ENCODE results near the gene TRNP1.

Gene TRNP1

DNA sequence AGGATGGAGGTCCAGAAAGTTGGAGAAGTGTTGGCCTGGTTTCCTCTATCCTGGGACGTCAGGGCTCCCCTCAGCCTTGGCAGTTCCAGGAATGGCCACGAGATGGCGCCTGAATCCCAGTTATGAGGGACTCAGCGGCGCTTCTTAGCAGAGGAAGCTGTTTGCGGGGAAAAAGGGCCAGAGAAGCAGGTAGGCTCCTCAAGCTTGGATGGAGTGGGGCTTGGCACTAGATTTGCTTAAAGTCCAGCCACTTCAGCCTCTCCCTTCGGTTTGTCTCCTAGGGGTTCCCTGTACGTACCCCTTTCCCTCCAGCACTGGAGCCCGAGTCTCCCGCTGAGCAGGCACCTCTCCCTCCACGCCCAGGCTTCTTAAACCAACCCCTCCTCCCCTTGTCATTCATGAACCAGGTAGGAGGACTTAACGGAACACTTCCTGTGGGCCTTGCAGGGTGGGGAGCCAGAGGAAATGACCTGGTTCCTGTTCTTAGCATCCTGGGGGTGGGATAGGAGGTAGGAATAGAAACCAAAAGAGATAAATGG, 51.2 kb downstream of the TRNP1 start:
- no peak overlapping the region for H3K9ac ChIP-seq (ENCODE audit: low read length)
- H3K36me3 ChIP-seq (ENCODE audit: control insufficient read depth, insufficient read depth, low read length) = no peaks in the 10 kb centered on the region
- H3K27me3 ChIP-seq (ENCODE audit: control insufficient read depth, insufficient read depth, low read length) = no peaks in the 10 kb centered on the region
- no peak overlapping the region for H3K4me3 ChIP-seq (ENCODE audit: low read length)
- no peak overlapping the region for H3K27ac ChIP-seq (ENCODE audit: low read depth, low read length)
- no peaks in the 10 kb centered on the region for H3K4me1 ChIP-seq (ENCODE audit: control insufficient read depth, insufficient read depth, low read length)

DNA sequence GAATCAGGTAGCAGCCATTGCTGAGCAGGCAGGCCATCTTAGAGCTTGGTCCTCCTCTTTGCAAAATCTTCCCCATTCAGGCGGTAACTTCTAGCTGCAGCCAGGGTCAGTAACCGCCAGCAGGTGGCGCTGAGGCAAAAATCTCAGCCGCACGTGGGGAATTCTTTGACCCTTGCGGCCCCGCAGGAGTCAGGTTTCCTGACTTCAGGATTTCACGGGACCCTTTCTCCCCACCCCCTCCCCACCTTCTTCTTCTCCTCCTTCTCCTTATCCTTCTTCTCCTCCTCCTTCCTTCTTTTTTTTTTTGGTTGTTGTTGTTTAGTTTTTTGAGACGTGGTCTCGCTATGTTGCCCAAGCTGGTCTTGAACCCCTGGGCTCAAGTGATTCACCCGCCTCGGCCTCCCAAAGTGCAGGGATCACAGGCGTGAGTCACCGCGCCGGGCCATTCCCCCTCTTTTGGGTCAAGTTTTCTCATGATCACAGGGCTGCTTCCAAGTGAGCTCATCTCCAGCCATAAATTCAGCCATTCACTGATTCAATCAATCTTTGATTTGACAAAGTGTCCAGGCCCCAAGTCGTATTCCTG, 52.6 kb downstream of the TRNP1 start:
- no peak overlapping the region for H3K27ac ChIP-seq (ENCODE audit: low read depth, low read length)
- H3K4me1 ChIP-seq (ENCODE audit: control insufficient read depth, insufficient read depth, low read length) = no peaks in the 10 kb centered on the region
- no peak overlapping the region for H3K9ac ChIP-seq (ENCODE audit: low read length)
- H3K36me3 ChIP-seq (ENCODE audit: control insufficient read depth, insufficient read depth, low read length) = no peaks in the 10 kb centered on the region
- H3K4me3 ChIP-seq (ENCODE audit: low read length) = no peak overlapping the region
- no peaks in the 10 kb centered on the region for H3K27me3 ChIP-seq (ENCODE audit: control insufficient read depth, insufficient read depth, low read length)

DNA sequence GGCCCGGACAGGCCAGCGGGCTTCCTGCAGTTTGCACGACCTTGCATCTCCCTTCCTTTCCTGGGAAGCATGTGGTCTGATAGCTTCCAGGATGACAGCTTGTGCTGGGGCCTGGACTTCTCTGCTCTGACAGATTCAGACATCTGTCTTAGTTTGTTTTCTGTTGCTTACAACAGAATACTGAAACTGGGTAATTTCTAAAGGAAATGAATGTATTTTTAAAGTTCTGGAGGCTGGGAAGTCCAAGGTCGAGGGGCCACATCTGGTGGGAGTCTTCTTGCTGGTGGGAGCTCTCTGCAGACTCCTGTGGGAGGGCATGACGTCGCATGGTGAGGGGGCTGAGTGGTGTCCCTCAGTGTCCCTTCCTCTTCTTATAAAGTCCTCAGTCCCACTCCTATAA, 54.4 kb downstream of the TRNP1 start:
- no peak overlapping the region for H3K9ac ChIP-seq (ENCODE audit: low read length)
- H3K27me3 ChIP-seq (ENCODE audit: control insufficient read depth, insufficient read depth, low read length) = no peaks in the 10 kb centered on the region
- H3K4me3 ChIP-seq (ENCODE audit: low read length) = no peak overlapping the region
- H3K36me3 ChIP-seq (ENCODE audit: control insufficient read depth, insufficient read depth, low read length) = no peaks in the 10 kb centered on the region
- no peak overlapping the region for H3K27ac ChIP-seq (ENCODE audit: low read depth, low read length)
- H3K4me1 ChIP-seq (ENCODE audit: control insufficient read depth, insufficient read depth, low read length) = no peaks in the 10 kb centered on the region

DNA sequence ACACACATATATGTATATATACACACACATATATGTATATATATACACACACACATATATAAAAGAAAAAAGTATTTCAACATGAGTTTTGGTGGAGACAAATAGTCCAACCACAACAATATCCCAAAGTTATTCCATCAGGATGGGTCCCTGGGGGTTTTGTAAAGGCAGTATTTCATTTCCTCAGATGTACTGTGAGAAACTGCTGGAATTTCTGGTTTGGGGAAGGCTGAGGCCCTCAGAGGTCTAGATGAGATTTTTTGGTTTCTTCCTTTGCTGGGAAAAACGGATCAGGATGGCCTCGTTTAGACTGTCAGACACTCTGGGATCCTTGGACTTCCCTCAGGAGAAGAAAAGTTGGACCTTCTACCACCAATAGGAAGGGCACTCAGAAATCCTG, 55.6 kb downstream of the TRNP1 start:
- no peak overlapping the region for H3K9ac ChIP-seq (ENCODE audit: low read length)
- H3K4me3 ChIP-seq (ENCODE audit: low read length) = no peak overlapping the region
- H3K36me3 ChIP-seq (ENCODE audit: control insufficient read depth, insufficient read depth, low read length) = no peaks in the 10 kb centered on the region
- H3K27me3 ChIP-seq (ENCODE audit: control insufficient read depth, insufficient read depth, low read length) = no peaks in the 10 kb centered on the region
- H3K4me1 ChIP-seq (ENCODE audit: control insufficient read depth, insufficient read depth, low read length) = no peaks in the 10 kb centered on the region
- no peak overlapping the region for H3K27ac ChIP-seq (ENCODE audit: low read depth, low read length)

DNA sequence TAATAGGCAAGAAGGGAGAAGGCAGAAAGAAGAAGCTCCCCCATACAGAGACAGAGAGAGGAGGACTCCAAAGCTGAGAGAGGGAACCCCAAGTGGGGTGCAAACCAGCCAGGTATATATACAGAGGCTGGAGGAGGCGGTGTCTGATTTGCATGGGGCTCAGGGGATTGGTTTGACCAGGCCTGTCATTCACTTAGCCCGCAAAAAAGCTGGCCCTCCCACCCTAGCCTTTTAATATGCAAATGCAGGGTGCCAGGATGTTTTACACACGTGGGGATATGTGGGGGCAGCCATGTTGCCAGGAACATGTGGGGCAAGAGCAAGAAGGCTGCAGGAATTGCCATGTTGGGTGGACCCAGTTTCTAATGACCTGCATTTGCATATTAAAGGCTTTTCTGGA, 56.1 kb downstream of the TRNP1 start:
- Histone ChIP-seq H3K9ac (ENCODE audit: low read length) (no peak overlapping the region), H3K4me1 (ENCODE audit: control insufficient read depth, insufficient read depth, low read length) (no peaks in the 10 kb centered on the region), H3K27me3 (ENCODE audit: control insufficient read depth, insufficient read depth, low read length) (no peaks in the 10 kb centered on the region), H3K36me3 (ENCODE audit: control insufficient read depth, insufficient read depth, low read length) (no peaks in the 10 kb centered on the region), H3K4me3 (ENCODE audit: low read length) (no peak overlapping the region), H3K27ac (ENCODE audit: low read depth, low read length) (no peak overlapping the region)

Data from rectal smooth muscle tissue (tissue), 1 donor.